A549 (cell line): Measurements from ENCODE around the gene PDE10A. TPM values are rescaled to one million over a fixed set of nuclear protein-coding genes. Genes with fewer than 3 reads are reported as not detected.

Experiments
- ATAC-seq, 2 experiments: fragments of 200-7000 bp in 1 of 2; fragments of >200 bp in 1 of 2; cut with Nextera tagmentation in 1 of 2; cut with Tn5 transposase in 1 of 2; 3 replicates each; pipeline versions ENCODE4 v1.8.0 to v1.9.1; 2018 to 2020; ENCODE audit warnings: mild to moderate bottlenecking in 1 of 2, moderate library complexity in 1 of 2
- CTCF ChIA-PET: fragments of 300-600 bp; sonication (Branson Sonifier 250); formaldehyde crosslinking; extraction: SDS; loops from one replicate; lab custom pipeline; 2021; ENCODE audit warnings: antibody characterized with exemption, inconsistent platforms; lab: Yijun Ruan, JAX
- POLR2A ChIA-PET: fragments of 350-600 bp; formaldehyde crosslinking; extraction: SDS; loops from one replicate; lab custom pipeline; 2021; ENCODE audit warnings: antibody characterized with exemption, inconsistent platforms; lab: Yijun Ruan, JAX
- DNase-seq, 2 experiments: peaks; one replicate each; pipeline versions ENCODE4 v3.0.0 to v3.0.0-alpha.2; 2011 to 2016; ENCODE audit warnings: low read depth in 1 of 2, low spot score in 1 of 2
- FAIRE-seq: peaks from 2 replicates; lab custom pipeline; 2011; peaks lifted over from hg19 to GRCh38; lab: Jason Lieb, UNC
- H3K27ac ChIP-seq, 2 experiments: fragments of >200 bp; sonication (Bioruptor Twin); formaldehyde crosslinking; 3 replicates each; pipeline ENCODE4 v1.5.1; 2016 to 2017
- H3K4me1 ChIP-seq: fragments of >200 bp; sonication (Bioruptor Twin); formaldehyde crosslinking; 3 replicates; pipeline ENCODE4 v1.6.1; 2016
- H3K4me2 ChIP-seq: fragments of >200 bp; sonication (Bioruptor Twin); formaldehyde crosslinking; 3 replicates; pipeline ENCODE4 v1.6.1; 2016
- H3K4me3 ChIP-seq: fragments of >200 bp; sonication (Bioruptor Twin); formaldehyde crosslinking; 3 replicates; pipeline ENCODE4 v1.5.1; 2016
- H3K9me3 ChIP-seq: fragments of >200 bp; sonication (Bioruptor Twin); formaldehyde crosslinking; 3 replicates; pipeline ENCODE4 v1.6.1; 2016
- ATOH8 ChIP-seq: fragments of 250-450 bp; sonication (Bioruptor Pico); IDR thresholded peaks from 2 replicates; pipeline ENCODE4 v1.5.0; 2020; ENCODE audit warnings: low read depth, mild to moderate bottlenecking, moderate library complexity
- BCL3 ChIP-seq: fragments of >200 bp; sonication (Bioruptor Twin); formaldehyde crosslinking; IDR thresholded peaks from 3 replicates; pipeline ENCODE4 v1.6.1; 2016
- CBX2 ChIP-seq: fragments of 200-600 bp; sonication (generic); IDR thresholded peaks from 2 replicates; pipeline ENCODE4 v1.6.1; 2016; ENCODE audit warnings: low read depth, mild to moderate bottlenecking, borderline replicate concordance
- EHF ChIP-seq: fragments of 250-450 bp; sonication (Bioruptor Pico); IDR thresholded peaks from 2 replicates; pipeline ENCODE4 v1.5.0; 2020; ENCODE audit warnings: mild to moderate bottlenecking
- GATA3 ChIP-seq: IDR thresholded peaks from 2 replicates; pipeline ENCODE4 v1.6.1; 2012; ENCODE audit warnings: borderline replicate concordance
- HOXA7 ChIP-seq: fragments of 250-450 bp; sonication (Bioruptor Pico); IDR thresholded peaks from 2 replicates; pipeline ENCODE4 v1.5.0; 2020; ENCODE audit warnings: mild to moderate bottlenecking, moderate library complexity
- JUN ChIP-seq, 2 experiments: fragments of >200 bp; sonication (Bioruptor Twin); formaldehyde crosslinking; IDR thresholded peaks; 2 replicates in 1 of 2; 3 replicates in 1 of 2; pipeline ENCODE4 v1.6.1; 2016 to 2017
- JUNB ChIP-seq: fragments of >200 bp; sonication (Bioruptor Twin); formaldehyde crosslinking; IDR thresholded peaks from 2 replicates; pipeline ENCODE4 v1.6.1; 2016
- KDM5A ChIP-seq: fragments of 200-600 bp; sonication (generic); IDR thresholded peaks from 2 replicates; pipeline ENCODE4 v1.6.1; 2016; ENCODE audit warnings: antibody characterized with exemption, mild to moderate bottlenecking
- NFE2L2 ChIP-seq: fragments of 150-350 bp; conservative IDR thresholded peaks from 2 replicates; pipeline ENCODE4 v1.6.1; 2014; ENCODE audit warnings: low read length
- POLR2AphosphoS2 ChIP-seq: conservative IDR thresholded peaks from 2 replicates; pipeline ENCODE4 v1.6.1; 2012; ENCODE audit warnings: low read length, improper control_type of control experiment, inconsistent platforms
- RARB ChIP-seq: fragments of 250-450 bp; sonication (Bioruptor Pico); IDR thresholded peaks from 2 replicates; pipeline ENCODE4 v1.8.0; 2021; ENCODE audit warnings: mild to moderate bottlenecking, moderate library complexity
- REST ChIP-seq: fragments of 200-600 bp; sonication (generic); IDR thresholded peaks from 2 replicates; pipeline ENCODE4 v1.6.1; 2016; ENCODE audit warnings: antibody characterized with exemption, mild to moderate bottlenecking, moderate library complexity
- RFX5 ChIP-seq: fragments of 450-650 bp; IDR thresholded peaks from 2 replicates; pipeline ENCODE4 v1.7.1; 2014; ENCODE audit warnings: antibody characterized with exemption, mild to moderate bottlenecking, moderate library complexity
- SREBF2 ChIP-seq: fragments of 450-650 bp; IDR thresholded peaks from 2 replicates; pipeline ENCODE4 v1.6.1; 2014; ENCODE audit warnings: mild to moderate bottlenecking, moderate library complexity
- ZFP36 ChIP-seq: fragments of 450-650 bp; IDR thresholded peaks from 2 replicates; pipeline ENCODE4 v1.6.1; 2014; ENCODE audit warnings: borderline replicate concordance; ENCODE audit not compliant: partially characterized antibody
- ZNF302 ChIP-seq: fragments of 250-450 bp; sonication (Bioruptor Pico); IDR thresholded peaks from 2 replicates; pipeline ENCODE4 v1.9.0; 2021; ENCODE audit warnings: inconsistent platforms, mild to moderate bottlenecking, moderate library complexity
- WGBS: methylation state at CpG from one replicate; pipeline ENCODE4 v1.1.6; 2017; ENCODE audit errors: missing lambda C conversion rate; 5-methylcytosine and 5-hydroxymethylcytosine counted together
- polyA plus RNA-seq, 4 experiments: library from polyadenylated mRNA; depleted of rRNA in 3 of 4; stranded (reverse); fragments of >200 nt; fragmentation: RNase III in 1 of 4; extraction: RNeasy Plus Mini Kit Qiagen cat#74134 plus additional on column Dnase treatment in 1 of 4; gene quantifications; 2 replicates in 3 of 4; 3 replicates in 1 of 4; pipeline ENCODE4 v1.2.3, GENCODE V29; 2011 to 2017
- TF ChIP-seq, protein P1 (sequence below): fragments of >200 bp; sonication (Bioruptor Twin); formaldehyde crosslinking; IDR thresholded peaks from 3 replicates; pipeline ENCODE4 v1.5.1; 2016

The PDE10A gene
- polyA plus RNA-seq, 2 of the 4 experiments (the other 2 are of a cell fraction): 44.9 to 92.5 TPM

GRCh38 chr6:165705941-165706340 lies 42.9 kb upstream of the PDE10A start:
- H3K9me3 ChIP-seq: no peaks in the 10 kb centered on the region
- no peak for ATAC-seq
- POLR2A ChIA-PET: no interaction called here

More at GRCh38 chr6:165705941-165706340, 42.9 kb upstream of the PDE10A start:
- Histone ChIP-seq H3K4me3 (no peak overlapping the region), H3K4me2 (no peak overlapping the region), H3K4me1 (no peaks in the 10 kb centered on the region), H3K27ac (no peak overlapping the region)
- 93% methylated on average over 5 of the region's 5 CpGs for WGBS
- no peak for FAIRE-seq
- DNase-seq: no peak
- CTCF ChIA-PET: no interaction called here
- TF ChIP-seq CBX2 (no peak), RFX5 (no peak), KDM5A (no peak), SREBF2 (no peak), JUNB (no peak), NFE2L2 (no peak), EHF (CRISPR knock-in tag) (no peak), JUN (IDR thresholded peaks at IDR 0.05) (no peak), ZNF302 (CRISPR knock-in tag) (no peak), POLR2AphosphoS2 (no peak), REST (no peak), ZFP36 (no peak), ATOH8 (CRISPR knock-in tag) (no peak), RARB (CRISPR knock-in tag) (no peak), BCL3 (no peak), GATA3 (no peak), HOXA7 (no peak)
- TF ChIP-seq, protein P1, sequence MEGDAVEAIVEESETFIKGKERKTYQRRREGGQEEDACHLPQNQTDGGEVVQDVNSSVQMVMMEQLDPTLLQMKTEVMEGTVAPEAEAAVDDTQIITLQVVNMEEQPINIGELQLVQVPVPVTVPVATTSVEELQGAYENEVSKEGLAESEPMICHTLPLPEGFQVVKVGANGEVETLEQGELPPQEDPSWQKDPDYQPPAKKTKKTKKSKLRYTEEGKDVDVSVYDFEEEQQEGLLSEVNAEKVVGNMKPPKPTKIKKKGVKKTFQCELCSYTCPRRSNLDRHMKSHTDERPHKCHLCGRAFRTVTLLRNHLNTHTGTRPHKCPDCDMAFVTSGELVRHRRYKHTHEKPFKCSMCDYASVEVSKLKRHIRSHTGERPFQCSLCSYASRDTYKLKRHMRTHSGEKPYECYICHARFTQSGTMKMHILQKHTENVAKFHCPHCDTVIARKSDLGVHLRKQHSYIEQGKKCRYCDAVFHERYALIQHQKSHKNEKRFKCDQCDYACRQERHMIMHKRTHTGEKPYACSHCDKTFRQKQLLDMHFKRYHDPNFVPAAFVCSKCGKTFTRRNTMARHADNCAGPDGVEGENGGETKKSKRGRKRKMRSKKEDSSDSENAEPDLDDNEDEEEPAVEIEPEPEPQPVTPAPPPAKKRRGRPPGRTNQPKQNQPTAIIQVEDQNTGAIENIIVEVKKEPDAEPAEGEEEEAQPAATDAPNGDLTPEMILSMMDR: no peak
